ENCODE data around the gene CLEC4E. TPM values are rescaled to one million over a fixed set of nuclear protein-coding genes. Genes with fewer than 3 reads are reported as not detected.
A peak's percentile ranks its signal among the peaks of the same experiment; 100 is the strongest.

CLEC4E gene
- total RNA-seq, 6 donors from 2014 or later, result 3.0 to 30.8 (median 16.3) TPM

DNA sequence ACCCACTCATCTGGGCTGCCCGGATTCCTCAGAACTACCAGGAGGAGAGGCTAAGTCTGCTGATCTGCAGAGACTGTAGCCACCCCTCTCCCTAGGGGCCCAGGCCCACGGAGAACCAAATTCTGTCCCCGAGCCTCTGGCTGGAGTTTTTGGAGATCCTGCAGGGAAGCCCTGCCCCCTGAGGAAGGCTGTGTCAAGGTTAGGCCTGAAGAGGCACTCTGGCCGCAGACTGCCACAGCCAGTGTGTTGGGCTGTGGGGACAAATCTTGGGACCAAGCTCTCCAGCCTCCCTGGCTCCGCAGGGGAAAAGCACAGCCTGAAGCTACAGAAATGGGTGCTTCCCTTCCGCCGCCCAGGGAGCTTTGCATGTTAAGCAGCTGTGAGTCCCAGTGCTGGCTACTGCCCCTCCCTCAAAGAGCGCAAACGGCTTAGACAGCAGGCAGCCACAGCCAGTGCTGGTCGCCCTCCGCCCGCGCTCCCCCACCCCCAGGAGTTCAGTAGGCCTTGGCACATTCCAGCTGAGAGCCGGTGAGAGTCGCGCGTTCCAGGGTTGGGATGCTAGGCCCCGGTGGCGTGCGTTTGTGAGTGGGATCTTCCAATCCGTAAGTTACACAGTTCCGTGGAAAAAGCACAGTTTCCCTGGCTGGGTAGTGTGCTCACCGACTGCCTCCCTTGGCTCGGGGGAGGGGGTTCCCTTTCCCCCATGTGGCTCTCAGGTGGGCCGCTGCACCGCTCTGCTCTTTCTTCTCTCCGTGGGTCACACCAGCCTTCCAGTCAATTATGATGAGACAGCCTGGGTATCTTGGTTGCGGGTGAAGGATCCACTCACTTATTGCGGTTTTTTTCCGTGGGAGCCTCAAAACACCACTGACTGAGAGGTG is 13.2 kb downstream of the CLEC4E start:
- H3K4me3 ChIP-seq, result no peak overlapping the region
- no peaks in the 10 kb centered on the region for H3K27me3 ChIP-seq
- H3K9me3 ChIP-seq, result no peaks in the 10 kb centered on the region
- 81 to 89% methylated on average over 16 to 28 of the region's 30 CpGs for WGBS, 2 donors
- TF ChIP-seq POLR2AphosphoS5 (IDR thresholded peaks at IDR 0.05) (no peak), EP300 (IDR thresholded peaks at IDR 0.05) (no peak), CTCF (IDR thresholded peaks at IDR 0.05) (no peak), POLR2A (IDR thresholded peaks at IDR 0.05) (no peak)
- no peaks in the 10 kb centered on the region for H3K4me1 ChIP-seq
- H3K36me3 ChIP-seq, result no peaks in the 10 kb centered on the region
- DNase-seq, result peak in 1 of 2 donors; percentile 76
- H3K27ac ChIP-seq, result no peak overlapping the region
- no peak for ATAC-seq (ENCODE audit: low FRiP score in 2 of 2)

GRCh38 chr12:8519171-8519570 is 21.5 kb downstream of the CLEC4E start:
- H3K9me3 ChIP-seq, result no peaks in the 10 kb centered on the region
- TF ChIP-seq EP300 (IDR thresholded peaks at IDR 0.05) (no peak), POLR2AphosphoS5 (IDR thresholded peaks at IDR 0.05) (no peak), POLR2A (IDR thresholded peaks at IDR 0.05) (no peak), CTCF (IDR thresholded peaks at IDR 0.05) (no peak)
- no peaks in the 10 kb centered on the region for H3K27me3 ChIP-seq
- DNase-seq (no peak), ATAC-seq (ENCODE audit: low FRiP score in 2 of 2) (peak in 1 of 2 donors; percentile 35)
- WGBS, 2 donors, result 67 to 68% methylated on average over 4 of the region's 4 CpGs
- H3K4me3 ChIP-seq, result no peak overlapping the region
- peak overlapping the region in 1 of 4 donors; percentile 35 for H3K27ac ChIP-seq
- H3K36me3 ChIP-seq, result no peaks in the 10 kb centered on the region
- no peaks in the 10 kb centered on the region for H3K4me1 ChIP-seq

DNA sequence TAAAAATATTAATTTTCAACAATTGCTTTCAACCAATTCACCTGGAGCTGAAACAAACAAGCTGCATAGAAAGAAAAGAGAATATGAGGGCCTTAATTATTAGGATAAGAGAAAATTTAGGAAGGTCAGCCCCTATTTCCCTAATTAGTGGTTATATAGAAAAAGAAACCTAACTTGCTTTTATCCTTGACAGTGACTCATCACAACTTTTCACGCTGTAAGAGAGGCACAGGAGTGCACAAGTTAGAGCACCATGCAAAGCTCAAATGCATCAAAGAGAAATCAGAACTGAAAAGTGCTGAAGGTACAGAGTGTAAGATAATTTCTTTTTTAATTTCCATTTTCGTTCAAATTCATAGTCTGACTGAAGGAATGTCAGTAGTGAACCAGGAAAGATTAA is 22.7 kb downstream of the CLEC4E start:
- whole genome bisulfite sequencing, 2 donors, result 60 to 78% methylated on average over 2 of the region's 2 CpGs

DNA sequence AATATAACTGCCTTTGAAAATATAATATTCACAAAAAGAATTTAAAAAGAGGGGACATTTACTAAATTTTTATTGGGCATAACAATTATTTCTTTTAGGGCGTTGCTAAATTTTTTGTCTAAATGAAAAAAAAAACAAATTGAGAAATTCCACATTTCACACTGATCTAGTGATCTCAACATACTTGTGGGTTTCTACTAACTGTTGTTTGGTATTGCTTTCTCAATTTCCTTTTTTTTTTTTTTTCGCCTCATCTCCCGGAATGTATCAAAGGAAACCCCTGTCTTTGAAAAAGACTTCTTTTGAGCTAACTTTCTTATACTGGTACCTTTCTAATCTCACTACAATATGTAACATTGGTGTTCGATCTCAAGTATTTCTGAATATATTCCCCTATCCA is 27.4 kb downstream of the CLEC4E start, which contains the start of gene CLEC4D:
Gene CLEC4D, plus strand, starts transcription at position 248 of the 400 bp plus-strand sequence. CDS start 230 bp downstream, outside the sequence.
- Histone ChIP-seq H3K4me3 (peak within 1 kb of the TSS in 1 of 4 donors; percentile 1), H3K27me3 (no peaks in the 10 kb centered on the region), H3K9me3 (no peaks in the 10 kb centered on the region), H3K4me1 (no peaks in the 10 kb centered on the region), H3K27ac (peak within 1 kb of the TSS in 3 of 4 donors; percentile 45 to 74 (median 68)), H3K36me3 (no peaks in the 10 kb centered on the region)
- ATAC-seq (ENCODE audit: low FRiP score in 2 of 2), result no peak
- WGBS, 2 donors, result 71 to 72% methylated on average over 4 of the region's 4 CpGs
- DNase-seq, result no peak
- TF ChIP-seq POLR2AphosphoS5 (IDR thresholded peaks at IDR 0.05) (no peak), CTCF (IDR thresholded peaks at IDR 0.05) (no peak), POLR2A (IDR thresholded peaks at IDR 0.05) (no peak), EP300 (IDR thresholded peaks at IDR 0.05) (no peak)

More for the DNA sequence above, 22.7 kb downstream of the CLEC4E start:
- Histone ChIP-seq H3K36me3 (no peaks in the 10 kb centered on the region), H3K27me3 (no peaks in the 10 kb centered on the region), H3K4me1 (no peaks in the 10 kb centered on the region), H3K27ac (no peak overlapping the region), H3K9me3 (no peaks in the 10 kb centered on the region), H3K4me3 (no peak overlapping the region)
- no peak for ATAC-seq (ENCODE audit: low FRiP score in 2 of 2)
- TF ChIP-seq CTCF (IDR thresholded peaks at IDR 0.05), result no peak
- no peak for TF ChIP-seq EP300 (IDR thresholded peaks at IDR 0.05)
- no peak for TF ChIP-seq POLR2AphosphoS5 (IDR thresholded peaks at IDR 0.05)
- no peak for TF ChIP-seq POLR2A (IDR thresholded peaks at IDR 0.05)
- DNase-seq, result no peak

Data from upper lobe of left lung (tissue), 6 donors.